CD14-positive monocyte (primary cell): ENCODE data around the gene LRTM2. TPM values are rescaled to one million over a fixed set of nuclear protein-coding genes. Genes with fewer than 3 reads are reported as not detected.

Experiments used
- DNase-seq, 3 donors: peaks; one replicate each; pipeline ENCODE4 v3.0.0-alpha.2; 2011 to 2022
- H2AFZ ChIP-seq: 2 replicates; pipeline ENCODE4 v1.6.0; 2012; ENCODE audit warnings: mild to moderate bottlenecking, low read depth, low read length, inconsistent platforms; ENCODE audit not compliant: insufficient read depth, poor library complexity, severe bottlenecking
- H3K27ac ChIP-seq, 2 donors: 1 replicate in 1 of 2; 2 replicates in 1 of 2; pipeline ENCODE4 v1.5.1; 2012 to 2013; ENCODE audit warnings: low read length in 2 of 2, control low read depth in 1 of 2, inconsistent platforms in 1 of 2, low read depth in 1 of 2, mild to moderate bottlenecking in 1 of 2
- H3K27me3 ChIP-seq, 2 donors: one replicate each; pipeline versions ENCODE4 v1.6.0 to v1.6.1; 2011 to 2013; ENCODE audit warnings: low read length in 2 of 2; ENCODE audit not compliant: control insufficient read depth in 2 of 2, insufficient read depth in 2 of 2
- H3K36me3 ChIP-seq, 2 donors: replicated peaks in 1 of 2; 1 replicate in 1 of 2; 2 replicates in 1 of 2; pipeline versions ENCODE4 v1.5.1 to v1.6.1; 2012 to 2013; ENCODE audit warnings: low read length in 2 of 2, control low read depth in 1 of 2, inconsistent platforms in 1 of 2, mild to moderate bottlenecking in 1 of 2; ENCODE audit not compliant: insufficient read depth in 2 of 2, control insufficient read depth in 1 of 2
- H3K4me1 ChIP-seq, 2 donors: 1 replicate in 1 of 2; 2 replicates in 1 of 2; pipeline versions ENCODE4 v1.5.1 to v1.6.1; 2012 to 2013; ENCODE audit warnings: low read length in 2 of 2, control low read depth in 1 of 2, inconsistent platforms in 1 of 2, mild to moderate bottlenecking in 1 of 2, moderate library complexity in 1 of 2; ENCODE audit not compliant: insufficient read depth in 2 of 2, control insufficient read depth in 1 of 2
- H3K4me2 ChIP-seq: replicated peaks from 2 replicates; pipeline ENCODE3; 2012; ENCODE audit warnings: low read length, moderate library complexity, mild to moderate bottlenecking; ENCODE audit not compliant: poor library complexity, severe bottlenecking; ENCODE audit errors: extremely low read depth
- H3K4me3 ChIP-seq, 3 experiments: fragments of 200-600 bp in 1 of 3; sonication (generic) in 1 of 3; replicated peaks in 1 of 3; 1 replicate in 2 of 3; 2 replicates in 1 of 3; pipeline ENCODE4 v1.5.1; 2011 to 2013; ENCODE audit warnings: low read length in 3 of 3, mild to moderate bottlenecking in 3 of 3, control low read depth in 2 of 3, low read depth in 2 of 3, inconsistent platforms in 1 of 3, moderate library complexity in 1 of 3
- H3K79me2 ChIP-seq: 2 replicates; pipeline ENCODE4 v1.6.0; 2012; ENCODE audit warnings: mild to moderate bottlenecking, control low read depth, inconsistent platforms, low read length, moderate library complexity; ENCODE audit not compliant: insufficient read depth
- H3K9ac ChIP-seq: 2 replicates; pipeline ENCODE4 v1.6.0; 2017; ENCODE audit warnings: low read length, mild to moderate bottlenecking; ENCODE audit not compliant: insufficient read depth, poor library complexity, severe bottlenecking
- H3K9me3 ChIP-seq, 2 donors: replicated peaks in 1 of 2; 1 replicate in 1 of 2; 2 replicates in 1 of 2; pipeline versions ENCODE4 v1.5.1 to v1.6.1; 2012 to 2013; ENCODE audit warnings: low read length in 2 of 2, control low read depth in 1 of 2; ENCODE audit not compliant: control insufficient read depth in 1 of 2, insufficient read depth in 1 of 2
- H4K20me1 ChIP-seq: 2 replicates; pipeline ENCODE4 v1.6.0; 2012; ENCODE audit warnings: mild to moderate bottlenecking, low read length, control low read depth, moderate library complexity; ENCODE audit not compliant: insufficient read depth
- H3K27ac Mint-ChIP-seq, 7 donors: one replicate each; pipeline ENCODE4 v1.8.0; 2020; ENCODE audit warnings: mild to moderate bottlenecking in 7 of 7, mixed read lengths in 7 of 7, moderate library complexity in 6 of 7, inconsistent platforms in 2 of 7
- H3K27me3 Mint-ChIP-seq, 3 donors: one replicate each; pipeline ENCODE4 v1.8.0; 2021 to 2022; ENCODE audit warnings: low read depth in 3 of 3, mild to moderate bottlenecking in 3 of 3, mixed read lengths in 3 of 3, moderate library complexity in 3 of 3, inconsistent platforms in 1 of 3
- H3K36me3 Mint-ChIP-seq, 2 donors: one replicate each; pipeline ENCODE4 v1.8.0; 2020; ENCODE audit warnings: mixed read lengths in 2 of 2, inconsistent platforms in 1 of 2, mild to moderate bottlenecking in 1 of 2
- H3K4me1 Mint-ChIP-seq: one replicate; pipeline ENCODE4 v1.8.0; 2020; ENCODE audit warnings: mild to moderate bottlenecking, mixed read lengths
- H3K4me3 Mint-ChIP-seq, 2 donors: one replicate each; pipeline ENCODE4 v1.8.0; 2020; ENCODE audit warnings: mild to moderate bottlenecking in 2 of 2, mixed read lengths in 2 of 2, moderate library complexity in 1 of 2
- H3K9me3 Mint-ChIP-seq, 7 donors: one replicate each; pipeline ENCODE4 v1.8.0; 2020 to 2022; ENCODE audit warnings: mixed read lengths in 7 of 7, mild to moderate bottlenecking in 6 of 7, moderate library complexity in 6 of 7, inconsistent platforms in 2 of 7
- WGBS: methylation state at CpG from one replicate; pipeline ENCODE4 v1.1.5; 2013; ENCODE audit warnings: missing lambda C conversion rate; ENCODE audit not compliant: insufficient coverage; 5-methylcytosine and 5-hydroxymethylcytosine counted together
- intact Hi-C, 2 donors: fragments of 100-400 bp; cut with micrococcal nuclease; formaldehyde crosslinking; loops; one replicate each; pipeline versions ENCODE4 v1.15.0 to v1.15.1; 2023
- polyA minus RNA-seq: library from RNA; depleted of rRNA, polyadenylated mRNA; stranded (reverse); fragments of >200 nt; gene quantifications from 2 replicates; pipeline ENCODE4 v1.2.3, GENCODE V29; 2012
- polyA plus RNA-seq, 3 donors: library from polyadenylated mRNA; depleted of rRNA in 1 of 3; unstranded in 2 of 3; stranded (reverse) in 1 of 3; fragments of 300-500 nt in 2 of 3; fragments of >200 nt in 1 of 3; fragmentation: Illumina TruSeq in 2 of 3; gene quantifications; 1 replicate in 2 of 3; 2 replicates in 1 of 3; pipeline ENCODE4 v1.2.3, GENCODE V29; 2012 to 2021
- total RNA-seq, 12 experiments: library from RNA in 1 of 12; stranded (reverse) in 1 of 12; fragments of 120-200 nt in 1 of 12; gene quantifications; one replicate each; pipeline ENCODE4 v1.2.4 and lab custom pipeline; 2013 to 2026; ENCODE audit warnings: mixed read lengths in 6 of 12, inconsistent platforms in 1 of 12
- TF ChIP-seq, protein P1 (sequence below): fragments of 200-600 bp; IDR thresholded peaks from one replicate; pipeline ENCODE4 v1.8.0; 2022; ENCODE audit warnings: antibody characterized with exemption, mild to moderate bottlenecking

LRTM2 gene
- not detected for total RNA-seq (2013)
- not detected for polyA plus RNA-seq
- polyA minus RNA-seq: not detected in 2 replicates
- 0.07 to 0.78 (median 0.23) reads per million in 11 experiments for total RNA-seq (lab: John Stamatoyannopoulos, UW)

- H4K20me1 ChIP-seq: no peaks in the 10 kb centered on the region
- Mint-ChIP-seq H3K27me3 (peaks cover 34 to 42% (median 37%) of the 10 kb centered on the region in 3 donors), H3K36me3 (peaks cover 4 to 6% of the 10 kb centered on the region in 2 donors), H3K4me3 (peak within 1 kb of the TSS; percentile 32 to 83), H3K27ac (peak within 1 kb of the TSS in 1 of 7 donors; percentile 75), H3K9me3 (peaks cover 0 to 7% (median 3%) of the 10 kb centered on the region in 7 donors), H3K4me1 (peaks cover 22% of the 10 kb centered on the region)
- peak within 1 kb of the TSS; percentile 46 for H2AFZ ChIP-seq
- H3K36me3 ChIP-seq: no peaks in the 10 kb centered on the region
- DNase-seq: no peak
- no peaks in the 10 kb centered on the region for H3K9me3 ChIP-seq
- H3K27me3 ChIP-seq: peaks cover 10 to 36% of the 10 kb centered on the region in 2 donors
- H3K4me1 ChIP-seq: peaks cover 6 to 15% of the 10 kb centered on the region in 2 donors
- H3K79me2 ChIP-seq: no peaks in the 10 kb centered on the region
- H3K4me3 ChIP-seq: no peak within 1 kb of the TSS
- H3K27ac ChIP-seq: no peak within 1 kb of the TSS
- no peak within 1 kb of the TSS for H3K9ac ChIP-seq
- TF ChIP-seq, protein P1, sequence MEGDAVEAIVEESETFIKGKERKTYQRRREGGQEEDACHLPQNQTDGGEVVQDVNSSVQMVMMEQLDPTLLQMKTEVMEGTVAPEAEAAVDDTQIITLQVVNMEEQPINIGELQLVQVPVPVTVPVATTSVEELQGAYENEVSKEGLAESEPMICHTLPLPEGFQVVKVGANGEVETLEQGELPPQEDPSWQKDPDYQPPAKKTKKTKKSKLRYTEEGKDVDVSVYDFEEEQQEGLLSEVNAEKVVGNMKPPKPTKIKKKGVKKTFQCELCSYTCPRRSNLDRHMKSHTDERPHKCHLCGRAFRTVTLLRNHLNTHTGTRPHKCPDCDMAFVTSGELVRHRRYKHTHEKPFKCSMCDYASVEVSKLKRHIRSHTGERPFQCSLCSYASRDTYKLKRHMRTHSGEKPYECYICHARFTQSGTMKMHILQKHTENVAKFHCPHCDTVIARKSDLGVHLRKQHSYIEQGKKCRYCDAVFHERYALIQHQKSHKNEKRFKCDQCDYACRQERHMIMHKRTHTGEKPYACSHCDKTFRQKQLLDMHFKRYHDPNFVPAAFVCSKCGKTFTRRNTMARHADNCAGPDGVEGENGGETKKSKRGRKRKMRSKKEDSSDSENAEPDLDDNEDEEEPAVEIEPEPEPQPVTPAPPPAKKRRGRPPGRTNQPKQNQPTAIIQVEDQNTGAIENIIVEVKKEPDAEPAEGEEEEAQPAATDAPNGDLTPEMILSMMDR: no peak
- intact Hi-C loops: no loop called here
- H3K4me2 ChIP-seq: no peak within 1 kb of the TSS
- WGBS: 20% methylated on average over 23 of the region's 34 CpGs
These were observed at the start of gene LRTM2 for GRCh38 chr12:1820191-1820895. Gene LRTM2 (plus strand): TSS chr12:1820565. CDS start chr12:1828149, 7,584 bp downstream.

DNA sequence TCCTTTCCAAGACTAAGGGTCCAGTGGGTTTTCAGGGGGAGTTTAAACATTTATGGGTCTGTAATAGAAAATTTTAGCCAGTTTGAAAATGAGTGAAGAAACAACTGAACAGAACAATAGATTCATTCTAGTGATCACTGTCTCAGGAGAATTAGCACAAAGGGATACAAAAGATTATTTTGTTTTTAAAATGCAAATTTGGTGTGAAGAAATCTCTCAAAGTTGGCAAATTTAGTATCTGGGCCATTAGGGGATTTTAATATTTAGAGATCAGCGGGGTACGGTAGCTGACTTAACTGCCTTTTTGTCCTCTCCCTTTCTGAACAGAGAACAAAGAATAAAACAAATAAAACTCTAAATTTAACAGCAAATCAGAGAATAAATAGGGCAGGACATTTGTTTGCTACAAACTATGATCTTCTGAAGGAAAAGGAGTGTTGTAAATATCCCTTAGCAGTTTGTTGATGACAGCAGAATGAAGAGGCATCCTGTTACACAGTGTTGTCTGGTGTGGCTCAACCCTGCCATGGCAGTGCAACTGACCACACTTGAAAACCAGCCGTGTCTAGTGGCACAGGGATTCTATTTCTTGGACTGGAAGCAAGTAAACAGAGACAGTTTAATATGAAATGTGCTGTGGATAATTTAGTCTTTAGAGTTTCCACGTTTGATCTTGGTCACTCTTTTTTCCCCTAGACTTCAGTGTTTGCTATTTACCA, 46.3 kb upstream of the LRTM2 start:
- H3K4me1 ChIP-seq: no peaks in the 10 kb centered on the region
- H3K27ac ChIP-seq: no peak overlapping the region
- Mint-ChIP-seq H3K4me1 (no peaks in the 10 kb centered on the region), H3K9me3 (no peaks in the 10 kb centered on the region), H3K4me3 (no peak overlapping the region), H3K27me3 (no peaks in the 10 kb centered on the region), H3K36me3 (peaks cover 53 to 74% of the 10 kb centered on the region in 2 donors), H3K27ac (peak overlapping the region in 1 of 7 donors; percentile 18)
- H3K4me2 ChIP-seq: no peak overlapping the region
- H3K79me2 ChIP-seq: peaks cover 12% of the 10 kb centered on the region
- H4K20me1 ChIP-seq: peaks cover 17% of the 10 kb centered on the region
- DNase-seq: no peak
- intact Hi-C loops: no loop called here
- no peak overlapping the region for H2AFZ ChIP-seq
- no peaks in the 10 kb centered on the region for H3K27me3 ChIP-seq
- no peak overlapping the region for H3K9ac ChIP-seq
- TF ChIP-seq, protein P1: no peak
- H3K36me3 ChIP-seq: peaks cover 39 to 77% of the 10 kb centered on the region in 2 donors
- WGBS: 100% methylated on average over 1 of the region's 4 CpGs
- H3K9me3 ChIP-seq: no peaks in the 10 kb centered on the region
- H3K4me3 ChIP-seq: no peak overlapping the region
